ENCODE results near the gene SPEF2.

SPEF2 gene

DNA sequence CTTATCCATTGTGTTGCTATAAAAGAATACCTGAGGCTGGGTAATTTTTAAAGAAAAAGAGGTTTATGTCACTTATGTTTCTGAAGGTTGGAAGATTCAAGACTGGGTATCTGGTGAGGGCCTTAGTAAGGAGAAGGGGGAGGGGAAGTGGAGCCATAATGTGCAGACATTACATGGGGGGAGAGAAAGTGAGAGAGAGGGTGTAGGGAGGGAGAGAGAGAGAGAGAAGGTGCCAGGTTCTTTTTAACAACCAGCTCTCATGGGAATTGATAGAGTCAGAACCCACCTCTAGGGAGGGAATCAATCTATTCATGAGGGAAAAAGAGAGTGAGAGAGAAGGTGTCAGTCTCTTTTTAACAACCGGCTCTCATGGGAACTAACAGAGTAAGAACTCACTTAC lies 29.5 kb downstream of the SPEF2 start:
- H3K36me3 ChIP-seq, result no peaks in the 10 kb centered on the region
- TF ChIP-seq CTCF (IDR thresholded peaks at IDR 0.05; ENCODE audit: low read depth, low read length), result no peak

DNA sequence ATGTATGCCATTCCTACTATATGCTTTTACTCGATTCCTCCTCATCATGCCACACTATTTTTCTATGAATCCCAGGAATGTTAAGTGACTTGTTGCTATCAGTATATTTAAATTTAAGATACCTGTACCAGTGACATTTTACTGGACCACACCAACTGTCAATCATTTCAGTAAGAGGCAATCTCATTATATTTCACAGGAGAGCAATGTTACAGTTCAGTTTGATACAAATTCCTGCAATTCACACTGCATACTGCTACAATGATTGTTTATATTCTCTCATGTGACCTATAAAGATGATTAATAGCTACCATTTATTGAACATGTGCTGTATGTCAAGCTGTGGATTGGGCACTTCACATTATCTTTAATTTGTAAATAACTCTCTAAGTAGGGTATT lies 30.0 kb downstream of the SPEF2 start:
- no peak overlapping the region for H3K27ac ChIP-seq

More for the DNA sequence above, 29.5 kb downstream of the SPEF2 start:
- peaks cover 55% of the 10 kb centered on the region for H3K27me3 ChIP-seq (ENCODE audit: insufficient read depth, low read depth, severe bottlenecking)
- no peak overlapping the region for H3K4me3 ChIP-seq (ENCODE audit: low read depth, low read length)
- H3K9me3 ChIP-seq (ENCODE audit: severe bottlenecking), result no peaks in the 10 kb centered on the region
- H3K27ac ChIP-seq, result no peak overlapping the region
- no peak for DNase-seq

DNA sequence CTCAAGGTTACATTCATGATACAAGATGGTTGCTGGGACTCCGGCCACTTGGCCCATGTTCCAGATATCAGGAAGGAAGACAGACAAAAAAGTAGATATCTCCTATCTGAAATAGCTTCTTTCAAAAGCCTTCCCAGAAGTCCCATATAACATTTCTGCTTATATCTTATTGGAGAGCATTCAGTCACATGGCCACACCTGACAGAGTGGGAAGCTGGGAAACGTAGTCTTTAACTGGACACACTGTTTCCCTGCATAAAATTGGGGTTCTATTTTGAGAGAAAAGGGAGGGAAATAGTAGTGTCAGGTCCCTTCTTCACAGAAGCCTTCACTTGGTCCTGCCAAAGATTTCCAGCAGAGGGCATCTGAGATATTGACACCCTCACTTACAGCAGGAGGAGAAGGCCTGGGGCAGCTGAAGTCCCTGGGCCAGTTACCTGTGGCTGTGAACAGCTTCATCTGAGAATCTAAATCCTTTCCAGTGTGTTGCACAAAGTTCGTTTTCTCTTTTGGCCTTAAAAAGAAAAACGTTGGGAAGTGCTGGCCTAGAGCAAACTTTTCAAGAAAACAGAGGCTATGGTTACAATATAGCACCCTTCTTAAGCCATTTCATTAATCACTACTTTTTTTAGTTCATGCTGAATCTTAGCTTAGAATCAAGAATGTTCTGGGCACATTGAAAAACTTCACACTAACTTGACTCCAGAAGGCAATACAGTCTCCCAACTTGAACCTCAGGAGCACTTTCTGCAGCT lies 33.5 kb downstream of the SPEF2 start:
- peak; percentile 46 for TF ChIP-seq CTCF (IDR thresholded peaks at IDR 0.05; ENCODE audit: low read depth, low read length)
- Histone ChIP-seq H3K9me3 (ENCODE audit: severe bottlenecking) (no peaks in the 10 kb centered on the region), H3K27ac (no peak overlapping the region), H3K36me3 (no peaks in the 10 kb centered on the region), H3K27me3 (ENCODE audit: insufficient read depth, low read depth, severe bottlenecking) (peaks cover 67% of the 10 kb centered on the region), H3K4me3 (ENCODE audit: low read depth, low read length) (no peak overlapping the region)
- peak; percentile 28 for DNase-seq

More for the DNA sequence above, 30.0 kb downstream of the SPEF2 start:
- no peaks in the 10 kb centered on the region for H3K36me3 ChIP-seq
- H3K9me3 ChIP-seq (ENCODE audit: severe bottlenecking), result no peaks in the 10 kb centered on the region
- H3K27me3 ChIP-seq (ENCODE audit: insufficient read depth, low read depth, severe bottlenecking), result peaks cover 56% of the 10 kb centered on the region
- H3K4me3 ChIP-seq (ENCODE audit: low read depth, low read length), result no peak overlapping the region
- TF ChIP-seq CTCF (IDR thresholded peaks at IDR 0.05; ENCODE audit: low read depth, low read length), result no peak
- no peak for DNase-seq

DNA sequence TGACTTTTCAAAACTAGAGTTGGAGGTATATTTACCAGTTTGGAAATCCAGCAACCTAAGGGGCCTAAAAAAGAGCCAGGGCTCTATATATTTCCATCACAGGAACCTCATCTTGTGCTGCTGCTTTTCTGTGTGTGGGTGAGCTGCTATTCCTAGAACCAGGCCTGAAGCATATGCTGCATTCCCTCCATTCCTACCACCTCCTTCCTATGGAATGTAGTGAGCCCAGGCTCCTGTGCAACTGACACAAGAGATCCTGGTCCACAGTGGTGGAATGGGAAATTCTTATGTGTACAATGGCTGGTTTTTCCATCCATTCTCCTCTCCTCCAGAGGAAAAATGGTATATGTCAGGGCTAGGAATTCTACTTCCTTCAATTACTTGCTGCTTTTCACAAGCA lies 39.1 kb downstream of the SPEF2 start:
- no peaks in the 10 kb centered on the region for H3K9me3 ChIP-seq (ENCODE audit: severe bottlenecking)
- no peaks in the 10 kb centered on the region for H3K36me3 ChIP-seq
- DNase-seq, result no peak
- H3K4me3 ChIP-seq (ENCODE audit: low read depth, low read length), result no peak overlapping the region
- peaks cover 63% of the 10 kb centered on the region for H3K27me3 ChIP-seq (ENCODE audit: insufficient read depth, low read depth, severe bottlenecking)
- no peak for TF ChIP-seq CTCF (IDR thresholded peaks at IDR 0.05; ENCODE audit: low read depth, low read length)
- no peak overlapping the region for H3K27ac ChIP-seq

- DNase-seq, result no peak
- H3K27me3 ChIP-seq (ENCODE audit: insufficient read depth, low read depth, severe bottlenecking), result peaks cover 58% of the 10 kb centered on the region
- TF ChIP-seq CTCF (IDR thresholded peaks at IDR 0.05; ENCODE audit: low read depth, low read length), result no peak
- no peak overlapping the region for H3K4me3 ChIP-seq (ENCODE audit: low read depth, low read length)
- no peaks in the 10 kb centered on the region for H3K9me3 ChIP-seq (ENCODE audit: severe bottlenecking)
- no peaks in the 10 kb centered on the region for H3K36me3 ChIP-seq
- no peak overlapping the region for H3K27ac ChIP-seq
Measured at GRCh38 chr5:35657877-35658276, 40.2 kb downstream of the SPEF2 start.

GRCh38 chr5:35659556-35659955 lies 41.9 kb downstream of the SPEF2 start:
- peaks cover 51% of the 10 kb centered on the region for H3K27me3 ChIP-seq (ENCODE audit: insufficient read depth, low read depth, severe bottlenecking)
- H3K27ac ChIP-seq, result no peak overlapping the region
- no peak for DNase-seq
- H3K4me3 ChIP-seq (ENCODE audit: low read depth, low read length), result no peak overlapping the region
- no peaks in the 10 kb centered on the region for H3K36me3 ChIP-seq
- no peaks in the 10 kb centered on the region for H3K9me3 ChIP-seq (ENCODE audit: severe bottlenecking)
- TF ChIP-seq CTCF (IDR thresholded peaks at IDR 0.05; ENCODE audit: low read depth, low read length), result no peak

Measured in WERI-Rb-1 (cell line).